ENCODE measurements around the gene TTC12. TPM values are rescaled to one million over a fixed set of nuclear protein-coding genes. Genes with fewer than 3 reads are reported as not detected.

The TTC12 gene
- total and polyA plus RNA-seq, 8 donors: 12.4 to 42.4 (median 31.4) TPM

DNA sequence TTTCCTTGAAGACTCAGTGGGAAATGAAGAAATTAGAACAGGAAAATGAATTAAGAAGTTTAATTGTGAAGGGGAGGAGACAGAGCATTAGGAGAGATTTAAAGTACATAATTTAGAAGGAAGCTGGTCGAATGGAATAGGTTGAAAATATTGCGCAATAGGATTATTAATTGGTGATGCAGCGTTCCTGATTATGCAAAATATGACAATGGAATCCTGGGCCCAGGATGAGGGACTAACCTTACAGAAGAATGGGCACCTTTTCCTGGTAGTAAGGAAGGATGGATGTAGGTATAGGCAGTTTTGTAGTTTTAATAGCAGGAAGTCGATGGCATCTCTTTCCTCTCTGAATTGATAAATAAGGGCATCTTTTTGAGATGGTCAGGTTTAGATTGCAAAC lies 7.8 kb downstream of the TTC12 start:
- no peaks in the 10 kb centered on the region for H3K27me3 ChIP-seq
- H3K27ac ChIP-seq: no peak overlapping the region
- DNase-seq (no peak), ATAC-seq (no peak)
- H3K4me1 ChIP-seq: no peaks in the 10 kb centered on the region
- H3K9me3 ChIP-seq: no peaks in the 10 kb centered on the region
- no peak overlapping the region for H3K4me3 ChIP-seq
- intact Hi-C loops (cut with DNase I): no loop called here
- TF ChIP-seq, protein P1, sequence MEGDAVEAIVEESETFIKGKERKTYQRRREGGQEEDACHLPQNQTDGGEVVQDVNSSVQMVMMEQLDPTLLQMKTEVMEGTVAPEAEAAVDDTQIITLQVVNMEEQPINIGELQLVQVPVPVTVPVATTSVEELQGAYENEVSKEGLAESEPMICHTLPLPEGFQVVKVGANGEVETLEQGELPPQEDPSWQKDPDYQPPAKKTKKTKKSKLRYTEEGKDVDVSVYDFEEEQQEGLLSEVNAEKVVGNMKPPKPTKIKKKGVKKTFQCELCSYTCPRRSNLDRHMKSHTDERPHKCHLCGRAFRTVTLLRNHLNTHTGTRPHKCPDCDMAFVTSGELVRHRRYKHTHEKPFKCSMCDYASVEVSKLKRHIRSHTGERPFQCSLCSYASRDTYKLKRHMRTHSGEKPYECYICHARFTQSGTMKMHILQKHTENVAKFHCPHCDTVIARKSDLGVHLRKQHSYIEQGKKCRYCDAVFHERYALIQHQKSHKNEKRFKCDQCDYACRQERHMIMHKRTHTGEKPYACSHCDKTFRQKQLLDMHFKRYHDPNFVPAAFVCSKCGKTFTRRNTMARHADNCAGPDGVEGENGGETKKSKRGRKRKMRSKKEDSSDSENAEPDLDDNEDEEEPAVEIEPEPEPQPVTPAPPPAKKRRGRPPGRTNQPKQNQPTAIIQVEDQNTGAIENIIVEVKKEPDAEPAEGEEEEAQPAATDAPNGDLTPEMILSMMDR (IDR thresholded peaks at IDR 0.05): no peak
- H3K36me3 ChIP-seq: peaks cover 0 to 32% of the 10 kb centered on the region in 2 donors

DNA sequence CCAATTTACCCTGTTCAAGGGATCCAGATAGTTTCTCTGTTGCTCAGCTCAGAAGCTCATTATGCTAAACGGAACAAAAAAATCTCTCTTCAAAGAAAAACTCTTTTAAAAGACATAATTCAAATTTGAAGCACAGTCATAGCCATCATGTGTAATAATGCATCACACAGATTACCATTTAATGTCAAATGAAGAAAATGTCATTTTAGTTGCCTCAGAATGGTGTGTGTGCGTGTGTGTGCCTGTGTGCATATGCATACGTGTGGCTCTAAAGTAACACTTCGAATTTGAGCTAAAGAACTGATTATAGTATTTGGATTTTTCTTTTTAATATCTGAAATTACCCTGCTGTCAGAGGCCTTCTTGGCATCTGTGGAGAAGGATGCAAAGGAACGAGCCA lies 9.9 kb downstream of the TTC12 start:
- Histone ChIP-seq H3K36me3 (peaks cover 0 to 44% of the 10 kb centered on the region in 2 donors), H3K27ac (no peak overlapping the region), H3K27me3 (no peaks in the 10 kb centered on the region), H3K4me1 (no peaks in the 10 kb centered on the region), H3K4me3 (no peak overlapping the region), H3K9me3 (no peaks in the 10 kb centered on the region)
- intact Hi-C loops (cut with DNase I): no loop called here
- DNase-seq (no peak), ATAC-seq (no peak)
- TF ChIP-seq, protein P1 (IDR thresholded peaks at IDR 0.05): no peak

DNA sequence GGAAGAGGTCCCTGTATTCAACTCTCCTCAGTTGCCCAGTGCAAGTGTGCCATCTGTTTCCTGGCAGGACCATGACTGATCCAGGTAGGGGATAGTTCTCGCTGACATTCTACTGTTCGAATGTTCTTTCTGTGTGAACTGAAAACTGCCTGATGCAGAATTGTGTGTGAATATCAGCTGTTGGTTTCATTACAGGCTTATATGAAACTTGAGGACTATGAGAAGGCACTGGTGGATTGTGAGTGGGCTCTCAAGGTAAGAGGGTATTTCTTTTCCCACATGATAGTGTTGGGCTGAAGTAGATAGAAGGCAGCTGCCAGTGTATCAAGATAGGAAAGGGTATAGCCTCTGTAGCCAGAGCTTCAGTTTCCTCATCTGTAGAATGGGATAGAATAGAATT lies 15.3 kb downstream of the TTC12 start:
- no peak for DNase-seq
- no peaks in the 10 kb centered on the region for H3K9me3 ChIP-seq
- peaks cover 0 to 59% of the 10 kb centered on the region in 2 donors for H3K36me3 ChIP-seq
- intact Hi-C loops (cut with DNase I): no loop called here
- TF ChIP-seq, protein P1 (IDR thresholded peaks at IDR 0.05): no peak
- ATAC-seq: no peak
- no peaks in the 10 kb centered on the region for H3K4me1 ChIP-seq
- H3K4me3 ChIP-seq: no peak overlapping the region
- H3K27me3 ChIP-seq: no peaks in the 10 kb centered on the region
- H3K27ac ChIP-seq: no peak overlapping the region

DNA sequence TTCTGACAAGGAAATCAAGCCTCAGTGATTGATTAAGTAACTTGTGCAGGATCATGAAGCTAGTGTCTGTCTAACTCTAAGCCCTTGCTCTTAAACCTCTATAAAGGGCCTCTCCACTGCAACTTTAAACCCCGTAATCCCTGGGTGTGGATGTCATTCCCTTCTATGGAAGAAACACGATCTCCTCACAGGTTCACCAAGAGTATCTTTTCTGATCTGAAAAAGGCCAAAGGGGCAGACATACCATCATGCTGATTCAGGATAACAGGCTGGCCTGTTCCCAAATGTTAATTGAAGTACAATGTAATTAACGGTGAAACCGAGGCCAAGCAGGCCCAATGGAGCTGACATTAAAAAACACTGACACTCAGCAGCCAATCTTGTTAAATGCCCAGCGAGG lies 17.1 kb downstream of the TTC12 start:
- Histone ChIP-seq H3K4me3 (no peak overlapping the region), H3K4me1 (no peaks in the 10 kb centered on the region), H3K9me3 (no peaks in the 10 kb centered on the region), H3K27me3 (no peaks in the 10 kb centered on the region), H3K27ac (no peak overlapping the region), H3K36me3 (peaks cover 0 to 66% of the 10 kb centered on the region in 2 donors)
- TF ChIP-seq, protein P1 (IDR thresholded peaks at IDR 0.05): no peak
- intact Hi-C loops (cut with DNase I): no loop called here
- DNase-seq: no peak
- ATAC-seq: no peak

DNA sequence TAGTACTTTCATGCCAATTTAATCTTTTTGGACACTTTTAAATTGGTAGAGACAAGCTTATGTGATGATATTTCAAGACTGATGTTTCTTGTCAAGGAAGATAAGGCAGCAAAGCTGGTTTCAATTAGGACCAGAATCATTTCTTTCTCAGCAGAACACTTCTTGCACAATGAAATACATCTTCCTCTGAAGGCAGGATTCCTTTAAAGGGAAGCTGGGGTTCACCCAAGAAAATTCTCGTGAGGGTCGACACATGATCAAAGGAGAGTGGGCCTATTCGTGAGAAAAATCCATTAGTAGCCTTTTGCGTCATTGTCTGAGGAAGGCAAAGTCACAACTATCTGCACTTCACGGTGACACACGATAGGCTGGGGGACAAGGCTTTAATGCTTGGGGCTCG lies 17.6 kb downstream of the TTC12 start:
- no peaks in the 10 kb centered on the region for H3K27me3 ChIP-seq
- DNase-seq (no peak), ATAC-seq (no peak)
- TF ChIP-seq, protein P1 (IDR thresholded peaks at IDR 0.05): no peak
- H3K4me3 ChIP-seq: no peak overlapping the region
- intact Hi-C loops (cut with DNase I): no loop called here
- no peak overlapping the region for H3K27ac ChIP-seq
- no peaks in the 10 kb centered on the region for H3K4me1 ChIP-seq
- H3K36me3 ChIP-seq: peaks cover 0 to 65% of the 10 kb centered on the region in 2 donors
- H3K9me3 ChIP-seq: no peaks in the 10 kb centered on the region

Data from left lung (tissue), 10 donors.